ENCODE data around the gene ATAD3C. TPM values are rescaled to one million over a fixed set of nuclear protein-coding genes. Genes with fewer than 3 reads are reported as not detected.

The ATAD3C gene
- total and polyA plus RNA-seq, 2 of the 8 experiments (the other 6 are each of a cell fraction or from before 2014, with no cell fraction given), result 2.0 to 2.7 TPM

- CTCF ChIA-PET (ENCODE audit: partially characterized antibody), result interaction anchor here (0.8 to 2.1 kb wide), 13 partner anchors 9 to 118 kb away, joined by 3 to 9 read pairs (median 4); partner anchors contain the start of gene ANKRD65
- H3K56ac ChIP-seq (replicated peaks; ENCODE audit: insufficient read length, low read depth, low read length), result no peak overlapping the region
- H4K8ac ChIP-seq (ENCODE audit: extremely low read depth, insufficient read depth, low read length), result peak overlapping the region; percentile 57; the same call in 1 of the 2 replicates
- peak overlapping the region; percentile 100 for H3K4ac ChIP-seq (replicated peaks; ENCODE audit: insufficient read length, low read depth, low read length)
- H4K20me1 ChIP-seq (replicated peaks in 1 of 2; ENCODE audit: control insufficient read depth in 1 of 2, insufficient read depth in 2 of 2, low read length in 2 of 2), result peaks cover 4 to 7% of the 10 kb centered on the region in 2 experiments
- no peaks in the 10 kb centered on the region; a peak in 1 of 8 replicates for H3K36me3 ChIP-seq (ENCODE audit: control insufficient read depth in 2 of 4, insufficient read depth in 4 of 4, low read length in 3 of 4)
- 60% methylated on average over 30 of the region's 34 CpGs; no CpG with 5 or more reads in 1 of the 2 experiments for WGBS, 2 experiments (ENCODE audit: extremely low coverage in 1 of 2, insufficient coverage in 1 of 2, insufficient read length in 1 of 2, insufficient replicate concordance in 2 of 2, low coverage in 1 of 2, low lambda C conversion rate in 2 of 2, missing lambda C conversion rate in 1 of 2)
- peak overlapping the region; percentile 54 to 94 for H3K4me2 ChIP-seq (ENCODE audit: insufficient read depth in 1 of 2, low read depth in 2 of 2, low read length in 2 of 2)
- no peak overlapping the region for H3K27ac ChIP-seq (ENCODE audit: low read depth, low read length)
- H2BK20ac ChIP-seq (ENCODE audit: low read length), result peak overlapping the region; percentile 90; the same call in 1 of the 2 replicates
- peaks cover 18% of the 10 kb centered on the region; the same call in 1 of the 2 replicates for H3K23me2 ChIP-seq (ENCODE audit: low read depth, low read length)
- FAIRE-seq (no peak), DNase-seq (ENCODE audit: low read depth in 1 of 2, low spot score in 2 of 2) (peak in 1 of 2 experiments; percentile 78)
- peak overlapping the region in 1 of 4 experiments; percentile 72; a peak in 3 of 8 replicates for H3K4me3 ChIP-seq (ENCODE audit: extremely low read depth in 1 of 4, insufficient read depth in 2 of 4, low read depth in 3 of 4, low read length in 4 of 4)
- no peak overlapping the region for H2AFZ ChIP-seq (ENCODE audit: low read length)
- peak overlapping the region; percentile 98 for H4K91ac ChIP-seq (replicated peaks; ENCODE audit: insufficient read length, low read length)
- H3K23ac ChIP-seq (ENCODE audit: insufficient read length), result no peak overlapping the region
- TF ChIP-seq EZH2 (IDR thresholded peaks at IDR 0.05; ENCODE audit: low read depth, low read length, severe bottlenecking) (peak; percentile 8), POLR2A (IDR thresholded peaks at IDR 0.05; ENCODE audit: control extremely low read depth in 1 of 2, low read depth in 2 of 2, low read length in 2 of 2) (peak in 1 of 2 experiments; percentile 13; a peak in 1 of 3 replicates), SP4 (IDR thresholded peaks at IDR 0.05; ENCODE audit: low read length) (no peak), SIN3A (conservative IDR thresholded peaks at IDR 0.05 in 1 of 2, IDR thresholded peaks at IDR 0.05 in 1 of 2; ENCODE audit: low read depth in 1 of 2, low read length in 2 of 2) (0 out of 4 replicates have a peak, but pooled peaks of 1 of the 2 experiments have one; percentile 68), KDM1A (IDR thresholded peaks at IDR 0.05; ENCODE audit: borderline replicate concordance, low read length) (no peak), MAX (IDR thresholded peaks at IDR 0.05) (peak; percentile 36; the same call in 1 of the 2 replicates), HDAC6 (IDR thresholded peaks at IDR 0.05; ENCODE audit: low read depth, low read length) (no peak), KDM4A (IDR thresholded peaks at IDR 0.05; ENCODE audit: low read depth, low read length, severe bottlenecking) (no peak)
- H3K4me1 ChIP-seq (replicated peaks in 1 of 4; ENCODE audit: control insufficient read depth in 3 of 4, insufficient read depth in 4 of 4, low read length in 3 of 4), result peaks cover 0 to 59% (median 42%) of the 10 kb centered on the region in 4 experiments; a peak in 6 of 7 replicates
- peaks cover 0 to 8% of the 10 kb centered on the region in 2 experiments; a peak in 1 of 4 replicates for H3K79me2 ChIP-seq (ENCODE audit: control insufficient read depth in 1 of 2, insufficient read depth in 2 of 2, low read length in 2 of 2)
- H3K9ac ChIP-seq (replicated peaks in 1 of 4; ENCODE audit: extremely low read depth in 1 of 4, low read depth in 3 of 4, low read length in 3 of 4), result no peak overlapping the region; a peak in 3 of 7 replicates
- H3K18ac ChIP-seq (ENCODE audit: extremely low read depth, low read length), result peak overlapping the region; percentile 85
- POLR2A ChIA-PET (ENCODE audit: partially characterized antibody), result interaction anchor here (1.2 to 22.9 kb wide), 13 partner anchors 8 to 80 kb away, joined by 3 to 515 read pairs (median 4); partner anchors contain the start of genes ANKRD65, ATAD3C, CCNL2 and MRPL20
- H3K27me3 ChIP-seq (replicated peaks in 1 of 4; ENCODE audit: control insufficient read depth in 3 of 4, extremely low read depth in 1 of 4, insufficient read depth in 3 of 4, low read length in 3 of 4), result peaks cover 0 to 3% (median 0%) of the 10 kb centered on the region in 4 experiments; a peak in 2 of 7 replicates
- no peaks in the 10 kb centered on the region for H3K79me1 ChIP-seq (ENCODE audit: low read depth, low read length)
- H4K5ac ChIP-seq (ENCODE audit: insufficient read length, low read depth, low read length), result peak overlapping the region; percentile 75
- peak overlapping the region; percentile 88; the same call in 1 of the 2 replicates for H2AK5ac ChIP-seq (ENCODE audit: low read depth, low read length)
- H2BK12ac ChIP-seq (ENCODE audit: low read depth, low read length), result peak overlapping the region; percentile 96; the same call in 1 of the 2 replicates
- no peak overlapping the region for H3K14ac ChIP-seq (ENCODE audit: insufficient read length)
- H2BK120ac ChIP-seq (replicated peaks; ENCODE audit: low read depth, low read length), result peak overlapping the region; percentile 92
- peaks cover 0 to 1% of the 10 kb centered on the region in 2 experiments; a peak in 1 of 4 replicates for H3K9me3 ChIP-seq (ENCODE audit: insufficient read depth in 2 of 2, low read depth in 1 of 2, low read length in 1 of 2)
- H2BK5ac ChIP-seq (ENCODE audit: low read depth, low read length), result peak overlapping the region; percentile 95; the same call in 1 of the 2 replicates
- H2BK15ac ChIP-seq (ENCODE audit: low read length), result peak overlapping the region; percentile 92; the same call in 1 of the 2 replicates
These were observed 16.3 kb upstream of the ATAD3C start for GRCh38 chr1:1432951-1433803.

Data from H1 (cell line).